Stimulated activated CD8-positive, alpha-beta memory T cell treated with anti-CD3 and anti-CD28 coated beads, Interleukin-15, amount 100 ng/mL, for 4 hours (primary cell): ENCODE results near the gene KDM5D.

ENCODE experiments used
- DNase-seq, 2 donors: peaks; one replicate each; pipeline ENCODE4 v3.0.0-alpha.2; 2020; ENCODE audit warnings: low read depth in 2 of 2

Gene KDM5D

GRCh38 chrY:19744381-19745378, at the start of gene KDM5D:
TSS of gene KDM5D (minus strand) at chrY:19744726. CDS start at chrY:19744534, 192 bp downstream.
- peak in 1 of 2 donors; percentile 34 for DNase-seq

- DNase-seq: no peak
Observed at GRCh38 chrY:19768375-19768774, 23.8 kb upstream of the KDM5D start.

GRCh38 chrY:19743331-19743730, 1.2 kb downstream of the KDM5D start:
- no peak for DNase-seq

- no peak for DNase-seq
Observed at GRCh38 chrY:19742153-19742552, 2.4 kb downstream of the KDM5D start.

- no peak for DNase-seq
Observed at GRCh38 chrY:19734425-19734824, 10.1 kb downstream of the KDM5D start.

- DNase-seq: no peak
Observed at GRCh38 chrY:19717950-19718349, 26.6 kb downstream of the KDM5D start.

- DNase-seq: no peak
Observed at GRCh38 chrY:19717146-19717545, 27.4 kb downstream of the KDM5D start.

- DNase-seq: no peak
Observed at GRCh38 chrY:19715226-19715625, 29.3 kb downstream of the KDM5D start.

GRCh38 chrY:19713430-19713829, 31.1 kb downstream of the KDM5D start:
- no peak for DNase-seq

- no peak for DNase-seq
Observed at GRCh38 chrY:19706273-19706672, 38.3 kb downstream of the KDM5D start.

- no peak for DNase-seq
Observed at GRCh38 chrY:19698495-19698894, 46.0 kb downstream of the KDM5D start.

- DNase-seq: no peak
Observed at GRCh38 chrY:19680821-19681220, 63.7 kb downstream of the KDM5D start.
